D721Med (cell line): ENCODE data around the gene OR51S1.
"Not testable (repeated sequence)": the region's sequence is repeated elsewhere in the genome, so short reads cannot be mapped to it uniquely, and the experiment has no call there.

Experiments used
- DNase-seq: peaks from one replicate; pipeline ENCODE4 v3.0.0; 2011; ENCODE audit warnings: low spot score; ENCODE audit not compliant: insufficient read length
- FAIRE-seq: peaks from 2 replicates; lab custom pipeline; 2011; peaks lifted over from hg19 to GRCh38; lab: Jason Lieb, UNC
- TF ChIP-seq, protein P1 (sequence below): IDR thresholded peaks from 2 replicates; pipeline ENCODE4 v1.5.1; 2012; ENCODE audit warnings: mild to moderate bottlenecking, control low read depth; ENCODE audit not compliant: insufficient read depth; ENCODE audit errors: missing control alignments

The OR51S1 gene

DNA sequence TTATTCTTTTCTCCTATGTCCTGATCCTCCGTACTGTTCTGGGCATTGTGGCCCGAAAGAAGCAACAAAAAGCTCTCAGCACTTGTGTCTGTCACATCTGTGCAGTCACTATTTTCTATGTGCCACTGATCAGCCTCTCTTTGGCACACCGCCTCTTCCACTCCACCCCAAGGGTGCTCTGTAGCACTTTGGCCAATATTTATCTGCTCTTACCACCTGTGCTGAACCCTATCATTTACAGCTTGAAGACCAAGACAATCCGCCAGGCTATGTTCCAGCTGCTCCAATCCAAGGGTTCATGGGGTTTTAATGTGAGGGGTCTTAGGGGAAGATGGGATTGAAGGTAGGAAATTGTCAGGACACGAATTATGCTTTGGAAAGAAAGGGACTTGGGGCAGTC, 33.5 kb upstream of the OR51S1 start:
- TF ChIP-seq, protein P1, sequence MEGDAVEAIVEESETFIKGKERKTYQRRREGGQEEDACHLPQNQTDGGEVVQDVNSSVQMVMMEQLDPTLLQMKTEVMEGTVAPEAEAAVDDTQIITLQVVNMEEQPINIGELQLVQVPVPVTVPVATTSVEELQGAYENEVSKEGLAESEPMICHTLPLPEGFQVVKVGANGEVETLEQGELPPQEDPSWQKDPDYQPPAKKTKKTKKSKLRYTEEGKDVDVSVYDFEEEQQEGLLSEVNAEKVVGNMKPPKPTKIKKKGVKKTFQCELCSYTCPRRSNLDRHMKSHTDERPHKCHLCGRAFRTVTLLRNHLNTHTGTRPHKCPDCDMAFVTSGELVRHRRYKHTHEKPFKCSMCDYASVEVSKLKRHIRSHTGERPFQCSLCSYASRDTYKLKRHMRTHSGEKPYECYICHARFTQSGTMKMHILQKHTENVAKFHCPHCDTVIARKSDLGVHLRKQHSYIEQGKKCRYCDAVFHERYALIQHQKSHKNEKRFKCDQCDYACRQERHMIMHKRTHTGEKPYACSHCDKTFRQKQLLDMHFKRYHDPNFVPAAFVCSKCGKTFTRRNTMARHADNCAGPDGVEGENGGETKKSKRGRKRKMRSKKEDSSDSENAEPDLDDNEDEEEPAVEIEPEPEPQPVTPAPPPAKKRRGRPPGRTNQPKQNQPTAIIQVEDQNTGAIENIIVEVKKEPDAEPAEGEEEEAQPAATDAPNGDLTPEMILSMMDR = no peak
- FAIRE-seq (no peak), DNase-seq (no peak)

DNA sequence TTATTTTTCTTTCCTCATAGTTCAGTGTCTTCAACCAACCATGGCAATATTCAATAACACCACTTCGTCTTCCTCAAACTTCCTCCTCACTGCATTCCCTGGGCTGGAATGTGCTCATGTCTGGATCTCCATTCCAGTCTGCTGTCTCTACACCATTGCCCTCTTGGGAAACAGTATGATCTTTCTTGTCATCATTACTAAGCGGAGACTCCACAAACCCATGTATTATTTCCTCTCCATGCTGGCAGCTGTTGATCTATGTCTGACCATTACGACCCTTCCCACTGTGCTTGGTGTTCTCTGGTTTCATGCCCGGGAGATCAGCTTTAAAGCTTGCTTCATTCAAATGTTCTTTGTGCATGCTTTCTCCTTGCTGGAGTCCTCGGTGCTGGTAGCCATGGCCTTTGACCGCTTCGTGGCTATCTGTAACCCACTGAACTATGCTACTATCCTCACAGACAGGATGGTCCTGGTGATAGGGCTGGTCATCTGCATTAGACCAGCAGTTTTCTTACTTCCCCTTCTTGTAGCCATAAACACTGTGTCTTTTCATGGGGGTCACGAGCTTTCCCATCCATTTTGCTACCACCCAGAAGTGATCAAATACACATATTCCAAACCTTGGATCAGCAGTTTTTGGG, 33.0 kb upstream of the OR51S1 start, which contains the start of gene OR51T1:
OR51T1 (plus strand) TSS at position 41 of the 641 bp plus-strand sequence; CDS start at position 41, 0 bp downstream.
- FAIRE-seq (no peak), DNase-seq (no peak)
- TF ChIP-seq, protein P1 = no peak

DNA sequence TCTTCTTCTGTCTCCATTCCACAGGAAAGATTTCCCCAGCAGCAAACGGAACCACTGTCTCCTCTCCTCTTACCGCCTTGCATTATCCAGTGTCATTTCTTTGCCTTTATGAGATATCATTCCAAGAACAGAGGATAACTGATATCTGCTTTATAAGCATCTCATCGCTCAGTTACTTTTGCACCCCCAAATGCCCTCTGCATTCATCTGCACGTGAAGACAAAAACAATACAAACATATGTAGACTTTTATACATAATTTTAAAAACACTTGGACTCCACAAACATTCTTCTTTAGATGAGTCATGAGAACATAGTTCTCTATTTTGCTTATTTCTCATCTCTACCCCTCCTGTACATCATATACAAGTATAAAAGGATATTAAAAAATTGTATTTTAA, 32.2 kb upstream of the OR51S1 start:
- TF ChIP-seq, protein P1 = no peak
- DNase-seq (no peak), FAIRE-seq (no peak)

DNA sequence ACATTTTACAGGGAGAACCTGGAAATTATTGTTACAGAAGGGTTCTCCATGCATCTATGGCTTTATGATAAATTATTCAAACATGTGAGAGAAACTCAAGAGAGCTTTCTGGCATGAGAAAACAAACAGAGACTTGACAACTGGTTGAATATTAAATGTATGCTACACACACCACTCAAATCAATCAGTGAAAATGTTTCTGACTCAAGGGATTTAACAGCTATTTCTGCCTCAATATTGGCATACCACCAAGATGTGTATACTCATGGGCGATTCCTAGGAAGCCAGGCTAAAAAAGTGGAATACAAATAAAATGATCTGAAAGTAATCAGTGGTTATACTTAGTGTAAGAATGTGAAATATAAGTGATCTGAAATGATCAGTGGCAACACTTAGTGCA, 16.8 kb upstream of the OR51S1 start:
- no peak for DNase-seq
- TF ChIP-seq, protein P1 = no peak
- no peak for FAIRE-seq

DNA sequence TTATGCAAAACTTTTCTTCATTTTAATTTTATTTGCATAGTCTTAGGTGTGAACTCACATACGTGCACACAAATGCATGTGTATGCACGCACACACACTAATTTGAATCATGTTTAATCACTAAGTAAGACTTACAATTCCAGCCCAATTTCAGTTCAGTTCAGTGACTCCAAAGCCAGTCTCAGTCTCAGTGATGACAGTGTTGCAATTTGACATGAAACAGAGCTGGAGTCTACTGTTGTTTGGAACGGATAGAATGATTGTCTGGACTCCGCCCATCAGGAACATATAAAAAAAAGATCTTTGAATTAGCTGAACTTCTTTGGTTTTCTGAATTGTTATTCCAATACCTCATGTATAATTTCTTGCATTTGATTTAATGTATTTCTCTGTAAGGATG, 14.9 kb upstream of the OR51S1 start:
- FAIRE-seq (no peak), DNase-seq (no peak)
- TF ChIP-seq, protein P1 = no peak

DNA sequence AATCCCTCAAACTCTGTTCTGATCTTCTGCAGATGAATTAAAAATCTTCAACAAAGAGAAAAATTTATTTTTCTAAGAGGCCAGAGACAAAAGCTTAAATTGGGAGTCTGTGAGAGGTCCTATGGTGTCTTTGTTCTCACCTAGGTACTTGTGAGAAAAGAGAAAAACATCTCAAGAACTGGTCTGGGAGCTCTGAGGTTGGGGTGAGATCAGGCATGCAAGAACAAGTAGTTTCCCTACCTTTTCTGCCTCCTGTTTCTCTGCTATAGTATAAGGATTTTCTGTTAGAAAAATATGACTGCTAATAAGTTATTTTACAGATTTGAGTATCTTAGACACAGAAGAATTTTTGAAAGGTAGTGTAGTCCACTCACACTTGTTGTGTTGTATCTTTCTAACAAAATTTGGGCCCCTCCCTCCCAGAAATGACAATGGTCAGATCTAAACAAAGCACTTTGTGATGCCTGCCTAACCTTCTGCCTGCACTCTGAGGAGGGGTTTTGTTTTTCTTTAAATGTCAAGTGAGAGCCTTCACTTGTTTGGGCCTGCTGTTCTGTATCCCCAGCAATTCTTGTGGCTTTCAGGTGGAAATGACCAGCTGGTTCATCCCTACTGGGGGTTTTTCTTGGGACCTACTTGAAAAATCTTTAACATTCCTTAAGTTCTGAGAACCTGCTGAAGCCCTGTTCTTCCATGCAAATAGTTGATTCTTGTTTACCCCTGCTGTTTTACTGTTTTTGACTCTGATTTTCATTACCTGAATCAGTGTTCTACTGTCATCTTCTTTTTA, 13.6 kb upstream of the OR51S1 start:
- no peak for DNase-seq
- FAIRE-seq = no peak
- TF ChIP-seq, protein P1 = no peak

DNA sequence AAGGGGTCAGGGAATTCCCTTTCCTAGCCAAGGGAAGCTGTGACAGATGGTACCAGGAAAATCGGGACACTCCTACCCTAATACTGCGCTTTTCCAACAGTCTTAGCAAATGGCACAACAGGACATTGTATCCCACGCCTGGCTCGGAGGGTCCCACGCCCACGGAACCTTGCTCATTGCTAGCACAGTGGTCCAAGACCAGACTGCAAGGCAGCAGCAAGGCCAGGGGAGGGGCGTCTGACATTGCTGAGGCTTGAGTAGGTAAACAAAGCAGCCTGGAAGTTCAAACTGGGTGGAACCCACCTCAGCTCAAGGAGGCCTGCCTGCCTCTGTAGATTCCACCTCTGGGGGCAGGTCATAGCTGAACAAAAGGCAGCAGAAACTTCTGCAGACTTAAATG, 5.3 kb upstream of the OR51S1 start:
- FAIRE-seq, DNase-seq: not testable (repeated sequence)
